ENCODE measurements around the gene ARHGAP23. TPM values are rescaled to one million over a fixed set of nuclear protein-coding genes. Genes with fewer than 3 reads are reported as not detected.
"Not testable (repeated sequence)": the region's sequence is repeated elsewhere in the genome, so short reads cannot be mapped to it uniquely, and the experiment has no call there.

ARHGAP23 gene
- polyA plus RNA-seq, 12 donors, result 23.7 to 49.5 (median 33.9) TPM; not detected in 1

GRCh38 chr17:38510421-38511149 is 82.3 kb downstream of the ARHGAP23 start:
- DNase-seq, result no peak

DNA sequence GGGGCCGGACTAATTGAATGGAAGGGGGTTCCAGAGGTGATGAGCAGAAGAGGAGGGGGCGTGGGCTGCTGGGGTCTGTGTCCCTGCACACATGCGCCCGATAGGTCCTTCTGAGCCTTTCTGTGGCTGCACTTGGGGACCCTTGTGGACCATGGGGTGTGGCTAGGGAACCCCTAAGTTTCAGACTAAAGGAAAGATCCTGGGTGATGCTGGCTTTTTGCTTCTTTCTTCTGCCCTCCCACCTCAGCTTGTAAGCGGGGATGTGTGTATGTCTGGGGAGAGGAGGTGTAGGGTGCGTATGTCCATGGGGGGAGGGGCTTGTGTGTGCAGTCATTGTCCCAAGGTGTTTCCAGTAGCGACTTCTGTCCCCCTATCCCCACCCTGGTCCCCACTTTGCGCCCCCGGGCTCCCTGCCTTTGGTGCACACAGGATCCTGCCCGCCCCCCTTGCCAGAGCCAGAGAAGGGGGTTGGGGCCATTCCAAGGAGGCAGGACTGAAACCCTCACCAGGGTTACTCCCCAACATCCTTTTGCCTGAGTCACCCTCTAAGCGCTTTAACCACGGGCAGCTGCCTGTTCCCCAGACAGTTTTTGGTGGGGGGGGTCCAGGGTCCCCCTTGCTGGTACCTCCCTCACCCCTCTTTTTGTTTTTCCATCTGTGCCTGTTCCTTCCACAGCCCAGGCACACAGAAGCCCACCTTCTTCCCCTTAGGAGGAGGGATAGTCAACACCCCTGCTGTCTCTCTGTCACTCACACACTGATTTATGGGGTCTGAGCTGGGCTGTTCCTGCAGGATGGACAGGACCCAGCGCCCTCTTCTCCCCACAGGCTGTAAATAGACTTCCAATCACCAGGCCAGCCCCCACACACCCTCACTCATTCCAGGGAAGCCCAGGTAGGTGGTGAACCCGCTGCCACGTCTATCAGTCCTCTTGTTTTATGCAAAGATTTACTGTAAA is 83.2 kb downstream of the ARHGAP23 start:
- DNase-seq, result no peak

DNA sequence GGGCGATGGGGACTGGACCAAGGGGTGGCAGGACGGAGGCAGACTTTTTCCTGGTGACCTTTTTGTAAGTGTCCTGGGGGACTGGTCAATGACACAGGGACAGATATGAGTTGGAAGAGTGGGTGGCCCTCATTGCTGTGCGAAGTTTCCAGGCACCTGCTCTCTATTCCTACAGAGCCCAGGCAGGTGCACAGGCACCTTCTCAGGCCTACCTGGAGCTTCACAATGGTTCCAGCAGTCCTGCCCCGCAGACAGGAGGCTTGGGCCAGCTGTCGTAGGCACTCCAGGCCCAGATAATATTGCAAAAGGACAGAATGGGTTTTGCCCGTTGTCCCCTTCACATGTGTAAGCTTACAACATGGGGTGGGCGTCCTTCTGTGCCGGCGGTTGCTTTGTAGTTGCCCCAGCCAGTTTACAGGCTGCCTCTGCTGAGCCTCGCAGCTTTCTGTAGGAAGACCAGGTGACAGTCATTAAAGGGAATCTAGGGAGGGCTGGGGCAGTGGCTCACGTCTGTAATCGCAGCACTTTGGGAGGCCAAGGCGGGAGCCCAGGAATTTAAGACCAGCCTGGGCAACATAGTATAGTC is 84.3 kb downstream of the ARHGAP23 start:
- no peak for DNase-seq

GRCh38 chr17:38526526-38526925 is 98.3 kb downstream of the ARHGAP23 start:
- not testable (repeated sequence) for DNase-seq

GRCh38 chr17:38528141-38528540 is 99.9 kb downstream of the ARHGAP23 start:
- not testable (repeated sequence) for DNase-seq

GRCh38 chr17:38530856-38531255 is 102.6 kb downstream of the ARHGAP23 start:
- DNase-seq, result not testable (repeated sequence)

DNA sequence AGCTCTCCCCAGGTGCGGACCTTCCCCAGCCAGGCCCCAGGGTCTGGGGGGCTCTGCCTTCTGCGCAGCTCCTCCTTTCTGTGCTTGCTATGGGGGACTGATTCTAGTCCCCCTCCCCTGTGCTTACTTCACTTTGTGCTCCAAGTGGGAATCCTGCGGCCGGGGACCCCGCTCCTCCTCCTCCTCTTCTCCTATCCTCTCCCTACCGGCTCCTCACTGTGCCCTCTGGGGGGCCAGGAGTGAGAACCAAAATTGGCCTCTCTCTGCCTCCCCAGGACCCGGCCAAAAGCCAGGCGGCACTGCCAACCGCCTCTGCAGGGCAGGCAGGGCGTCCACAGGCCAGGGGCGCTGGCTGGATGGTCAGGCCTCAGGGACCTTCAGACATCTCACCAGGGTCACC is 103.5 kb downstream of the ARHGAP23 start:
- DNase-seq, result not testable (repeated sequence)

DNA sequence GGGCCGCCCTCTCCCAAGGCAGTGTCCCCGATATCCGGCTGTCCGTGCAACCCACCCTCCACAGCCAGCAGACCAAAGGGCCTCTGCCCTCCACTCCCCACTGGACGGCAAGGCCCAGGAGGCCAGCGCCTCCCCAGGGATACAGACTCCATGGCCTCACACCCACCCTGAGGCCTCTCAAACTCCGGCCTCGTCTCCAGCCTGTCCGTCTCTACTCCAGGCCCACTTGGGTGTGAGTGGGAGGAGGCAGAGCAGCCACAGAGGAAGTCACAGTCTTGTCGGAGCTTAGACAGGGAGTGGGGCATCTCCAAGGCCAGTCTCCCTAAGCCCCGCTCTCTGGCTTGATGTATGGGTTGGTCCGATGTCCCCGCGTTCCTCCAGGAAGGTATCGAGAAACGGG is 104.2 kb downstream of the ARHGAP23 start:
- DNase-seq, result no peak

- DNase-seq, result no peak
These were observed 105.0 kb downstream of the ARHGAP23 start for GRCh38 chr17:38533241-38533640.

- DNase-seq, result no peak
These were observed 105.7 kb downstream of the ARHGAP23 start for GRCh38 chr17:38533866-38534497.

GRCh38 chr17:38534498-38534885 is 106.2 kb downstream of the ARHGAP23 start:
- no peak for DNase-seq

GRCh38 chr17:38535886-38536285 is 107.6 kb downstream of the ARHGAP23 start:
- DNase-seq, result no peak

DNA sequence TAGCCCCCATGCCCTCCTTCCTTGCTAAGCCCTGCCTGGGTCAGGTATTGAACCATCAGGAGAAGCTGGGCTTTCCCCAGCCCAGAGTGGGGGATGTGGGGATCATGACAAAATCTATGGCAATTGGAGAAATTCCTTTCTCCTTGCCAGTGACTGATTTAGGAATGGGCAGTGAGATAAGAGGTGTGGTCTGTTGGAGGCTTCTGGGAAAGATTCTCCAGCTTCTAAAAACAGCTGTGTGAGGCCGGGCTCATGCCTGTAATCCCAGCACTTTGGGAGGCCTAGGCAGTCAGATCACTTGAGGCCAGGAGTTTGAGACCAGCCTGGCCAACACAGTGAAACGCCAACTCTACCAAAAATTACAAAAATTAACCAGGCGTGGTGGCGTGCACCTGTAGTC is 108.4 kb downstream of the ARHGAP23 start:
- DNase-seq, result no peak

GRCh38 chr17:38538906-38539305 is 110.6 kb downstream of the ARHGAP23 start:
- no peak for DNase-seq

DNA sequence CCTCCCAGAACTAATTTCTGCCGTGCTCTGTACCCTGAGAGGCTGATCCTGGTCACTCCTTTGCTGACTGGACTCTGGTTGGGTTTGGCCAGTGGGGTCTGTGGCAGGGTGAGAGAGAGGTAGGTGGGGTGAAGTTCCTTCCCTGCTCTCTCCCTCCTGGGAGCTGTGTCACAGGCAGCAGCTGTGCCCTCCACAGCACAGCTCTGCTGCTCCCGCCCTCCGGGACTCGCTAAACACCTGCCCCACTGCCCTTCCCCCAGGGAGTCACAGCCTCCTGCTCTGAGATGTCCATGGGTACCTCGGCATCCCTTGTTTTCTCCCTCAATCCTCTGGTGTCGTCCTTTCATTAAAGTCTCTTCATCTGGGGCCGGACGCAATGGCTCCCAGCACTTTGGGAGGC is 111.1 kb downstream of the ARHGAP23 start:
- DNase-seq, result no peak

DNA sequence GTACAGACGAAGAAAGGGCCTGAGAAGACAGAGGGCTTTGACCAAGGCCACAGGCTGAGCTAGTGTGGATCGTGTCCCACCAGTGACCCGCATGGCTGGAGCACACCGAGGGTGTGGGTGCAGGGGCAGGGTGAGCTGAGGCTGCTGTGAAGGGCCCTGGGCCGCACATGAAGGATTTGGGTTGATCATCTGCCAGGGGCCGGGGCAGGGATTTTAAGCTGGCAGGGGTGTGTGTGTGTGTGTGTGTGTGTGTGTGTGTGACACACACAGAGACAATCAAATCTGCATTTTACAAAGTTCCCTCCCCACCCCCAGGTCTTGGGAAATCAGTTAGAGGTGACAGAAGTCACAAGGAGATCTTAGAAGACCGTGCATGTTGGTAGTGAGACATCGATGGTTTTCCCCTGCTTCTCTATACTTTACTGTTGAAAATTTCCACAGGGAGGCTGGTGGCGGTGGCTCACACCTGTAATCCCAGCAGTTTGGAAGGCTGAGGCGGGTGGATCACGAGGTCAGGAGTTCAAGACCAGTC is 112.3 kb downstream of the ARHGAP23 start:
- no peak for DNase-seq

DNA sequence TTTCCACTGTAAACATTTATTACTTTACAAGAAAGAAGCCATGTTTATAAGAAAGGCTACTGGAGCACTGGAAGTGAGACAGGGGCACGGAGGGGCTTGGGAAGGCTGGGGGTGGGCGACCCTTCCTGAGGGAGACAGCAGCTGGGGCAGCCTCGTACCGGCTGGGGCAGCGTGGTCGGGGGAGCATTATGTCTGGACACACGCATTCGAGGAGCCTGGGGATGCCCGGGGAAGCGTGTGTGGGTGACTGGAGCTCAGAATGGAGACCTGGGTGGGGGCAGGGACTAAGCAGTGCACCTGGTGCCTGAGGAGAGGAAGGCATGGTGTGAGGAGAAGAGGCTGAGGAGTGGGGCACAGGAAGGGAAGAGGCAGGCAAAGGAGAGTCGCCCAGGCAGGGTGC is 113.0 kb downstream of the ARHGAP23 start:
- DNase-seq, result no peak

GRCh38 chr17:38542286-38542685 is 114.0 kb downstream of the ARHGAP23 start:
- no peak for DNase-seq

DNA sequence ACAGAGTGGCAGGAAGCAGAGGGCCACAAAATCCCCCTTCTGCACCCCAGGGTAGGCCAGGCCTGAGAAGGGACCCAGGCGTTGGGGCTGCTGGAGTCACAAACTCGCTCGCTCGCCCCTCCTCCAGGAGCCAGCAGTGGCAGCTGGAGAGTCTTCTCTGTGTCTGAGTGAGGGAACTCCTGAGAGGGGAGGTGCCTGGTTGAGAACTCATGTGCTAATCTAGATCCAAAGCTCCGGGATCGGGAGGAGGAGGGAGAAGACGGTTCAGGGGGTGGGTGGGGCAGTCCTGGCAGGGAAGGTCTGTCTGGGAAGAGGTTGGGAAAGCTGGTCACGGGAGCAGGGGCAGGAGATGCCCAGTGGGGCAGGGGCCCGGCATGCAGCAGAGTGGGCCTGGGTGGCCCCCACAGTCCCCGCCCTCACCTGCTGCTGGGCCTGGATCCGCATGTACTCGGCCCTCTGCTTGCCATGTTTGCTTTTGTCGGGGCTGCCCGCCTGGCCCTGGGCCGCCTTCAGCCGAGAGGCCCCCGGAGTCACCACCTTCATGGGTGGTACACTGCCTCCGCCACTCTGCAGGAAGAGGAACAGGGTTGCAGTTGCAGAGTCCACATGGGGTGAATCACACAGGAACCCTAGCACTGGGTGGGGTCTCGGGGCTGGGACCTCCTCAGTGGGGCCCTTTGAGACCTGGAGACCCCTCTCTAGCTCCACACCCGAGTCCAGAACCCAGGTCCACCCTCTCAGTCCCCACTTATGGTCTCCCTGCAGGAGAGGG is 115.3 kb downstream of the ARHGAP23 start:
- no peak for DNase-seq

DNA sequence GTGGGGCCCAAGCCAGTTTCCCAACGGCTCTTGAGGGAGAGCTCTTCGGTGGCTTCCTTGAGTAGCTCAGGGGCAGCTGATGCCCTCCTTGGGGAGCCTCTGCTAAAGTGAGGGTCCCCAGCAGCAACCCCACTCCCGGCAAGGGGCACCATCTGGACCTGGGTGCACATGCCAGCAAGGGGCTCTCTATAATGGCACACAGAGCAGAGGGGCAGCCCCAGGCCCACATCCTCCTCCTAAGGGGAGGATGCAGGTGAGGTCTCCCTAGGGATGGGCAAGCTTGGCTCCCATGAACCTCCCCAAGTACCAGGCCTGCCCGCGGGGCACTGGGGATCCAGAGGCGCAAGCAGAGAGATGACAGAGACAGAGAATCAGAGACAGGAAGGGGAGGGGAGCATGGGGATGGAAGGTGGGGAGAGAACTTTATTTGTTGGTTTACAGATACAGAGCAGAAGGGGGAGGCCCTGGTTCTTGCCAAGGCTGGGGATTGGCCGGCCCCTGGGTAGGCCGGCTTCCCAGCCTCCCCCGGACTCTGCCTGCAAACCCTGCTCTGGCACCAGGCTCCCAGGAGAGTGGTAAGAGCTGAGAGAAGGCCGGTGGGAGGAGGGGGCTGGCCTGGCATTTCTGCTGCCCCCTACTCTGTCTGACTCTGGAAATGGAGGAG is 116.0 kb downstream of the ARHGAP23 start:
- no peak for DNase-seq

Data from muscle of arm (tissue), 12 donors.